SK-N-SH treated with all-trans-retinoic acid at 6 μM for 48 hours (cell line): ENCODE data around the gene SLAIN2.
"Not testable (repeated sequence)": the region's sequence is repeated elsewhere in the genome, so short reads cannot be mapped to it uniquely, and the experiment has no call there.

Source experiments
- ATAC-seq: fragments of 200-7000 bp; cut with Tn5 transposase; 3 replicates; pipeline ENCODE4 v1.9.1; 2020; ENCODE audit warnings: mild to moderate bottlenecking, moderate library complexity
- ARNTL ChIP-seq: fragments of 450-650 bp; formaldehyde crosslinking; IDR thresholded peaks from 2 replicates; pipeline ENCODE4 v1.5.0; 2020; ENCODE audit warnings: low read depth, mild to moderate bottlenecking, moderate library complexity, borderline replicate concordance
- BACH2 ChIP-seq: fragments of 250-450 bp; sonication (Bioruptor Pico); IDR thresholded peaks from 2 replicates; pipeline ENCODE4 v1.9.0; 2021; ENCODE audit warnings: mild to moderate bottlenecking, borderline replicate concordance
- CSDC2 ChIP-seq: fragments of 250-450 bp; sonication (Bioruptor Pico); IDR thresholded peaks from 2 replicates; pipeline ENCODE4 v1.5.0; 2020; ENCODE audit warnings: mild to moderate bottlenecking, moderate library complexity
- ESRRG ChIP-seq: fragments of 250-450 bp; sonication (Bioruptor Pico); IDR thresholded peaks from 2 replicates; pipeline ENCODE4 v1.6.1; 2021; ENCODE audit warnings: mild to moderate bottlenecking
- GLIS3 ChIP-seq: fragments of 250-450 bp; sonication (Bioruptor Pico); IDR thresholded peaks from 2 replicates; pipeline ENCODE4 v1.5.0; 2020; ENCODE audit warnings: mild to moderate bottlenecking, moderate library complexity
- ISL1 ChIP-seq: fragments of 250-450 bp; sonication (Bioruptor Pico); IDR thresholded peaks from 2 replicates; pipeline ENCODE4 v2.1.2; 2022; ENCODE audit warnings: mild to moderate bottlenecking, moderate library complexity
- OSR1 ChIP-seq: fragments of 250-450 bp; sonication (Bioruptor Pico); IDR thresholded peaks from 2 replicates; pipeline ENCODE4 v1.8.0; 2022; ENCODE audit warnings: moderate library complexity, mild to moderate bottlenecking, inconsistent platforms
- PPARA ChIP-seq: fragments of 250-450 bp; sonication (Bioruptor Pico); IDR thresholded peaks from 2 replicates; pipeline ENCODE4 v1.5.0; 2020; ENCODE audit warnings: mild to moderate bottlenecking, borderline replicate concordance
- RARB ChIP-seq: fragments of 250-450 bp; sonication (Bioruptor Pico); IDR thresholded peaks from 2 replicates; pipeline ENCODE4 v1.8.0; 2021; ENCODE audit warnings: mild to moderate bottlenecking, moderate library complexity
- TCF4 ChIP-seq: fragments of 250-450 bp; sonication (Bioruptor Pico); IDR thresholded peaks from 2 replicates; pipeline ENCODE4 v1.8.0; 2021; ENCODE audit warnings: mild to moderate bottlenecking, moderate library complexity, borderline replicate concordance
- TOX ChIP-seq: fragments of 250-450 bp; sonication (Bioruptor Pico); IDR thresholded peaks from 2 replicates; pipeline ENCODE4 v1.8.0; 2021; ENCODE audit warnings: mild to moderate bottlenecking, moderate library complexity, borderline replicate concordance
- ZC3H10 ChIP-seq: fragments of 250-450 bp; sonication (Bioruptor Pico); IDR thresholded peaks from 2 replicates; pipeline ENCODE4 v1.5.1; 2021; ENCODE audit warnings: mild to moderate bottlenecking, moderate library complexity
- ZNF70 ChIP-seq: fragments of 450-650 bp; formaldehyde crosslinking; IDR thresholded peaks from 2 replicates; pipeline ENCODE4 v1.5.0; 2020; ENCODE audit warnings: mild to moderate bottlenecking, moderate library complexity
- ZNF8 ChIP-seq: fragments of 450-650 bp; formaldehyde crosslinking; IDR thresholded peaks from 2 replicates; pipeline ENCODE4 v1.5.0; 2020; ENCODE audit warnings: mild to moderate bottlenecking, moderate library complexity
- TF ChIP-seq, protein P1 (sequence below): fragments of 250-450 bp; sonication (Bioruptor Pico); IDR thresholded peaks from 2 replicates; pipeline ENCODE4 v1.5.1; 2020; ENCODE audit warnings: low read depth, mild to moderate bottlenecking, moderate library complexity
- TF ChIP-seq, protein P2 (sequence below): fragments of 250-450 bp; sonication (Bioruptor Pico); IDR thresholded peaks from 2 replicates; pipeline ENCODE4 v1.8.0; 2021; ENCODE audit warnings: low read depth, mild to moderate bottlenecking, moderate library complexity, borderline replicate concordance
- TF ChIP-seq, protein P3 (sequence below): fragments of 250-450 bp; sonication (Bioruptor Pico); IDR thresholded peaks from 2 replicates; pipeline ENCODE4 v1.5.1; 2021; ENCODE audit warnings: mild to moderate bottlenecking, moderate library complexity
- TF ChIP-seq, protein P4 (sequence below): fragments of 250-450 bp; sonication (Bioruptor Pico); IDR thresholded peaks from 2 replicates; pipeline ENCODE4 v1.5.0; 2020; ENCODE audit warnings: mild to moderate bottlenecking, moderate library complexity

Gene SLAIN2

DNA sequence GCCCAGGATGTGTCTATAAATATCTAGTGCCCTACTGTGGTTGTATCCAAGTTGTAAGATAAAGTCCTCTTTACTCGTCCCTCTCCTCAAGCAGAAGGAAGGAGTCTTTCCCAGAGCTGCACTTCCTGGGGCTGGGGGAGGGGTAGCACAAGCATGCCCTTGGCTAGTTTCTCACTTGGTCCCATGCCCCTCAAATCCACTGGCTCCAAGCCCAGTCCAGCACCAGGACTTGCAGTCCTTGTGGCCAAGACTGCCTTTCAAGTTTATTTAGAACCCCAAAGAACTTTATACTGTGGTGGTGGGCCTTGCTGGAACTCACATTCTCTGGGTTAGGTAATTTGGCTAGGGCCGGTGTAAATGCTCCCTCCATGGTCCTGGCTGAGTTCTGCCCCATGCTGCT, 98.7 kb downstream of the SLAIN2 start (continued):
- TF ChIP-seq, protein P1, sequence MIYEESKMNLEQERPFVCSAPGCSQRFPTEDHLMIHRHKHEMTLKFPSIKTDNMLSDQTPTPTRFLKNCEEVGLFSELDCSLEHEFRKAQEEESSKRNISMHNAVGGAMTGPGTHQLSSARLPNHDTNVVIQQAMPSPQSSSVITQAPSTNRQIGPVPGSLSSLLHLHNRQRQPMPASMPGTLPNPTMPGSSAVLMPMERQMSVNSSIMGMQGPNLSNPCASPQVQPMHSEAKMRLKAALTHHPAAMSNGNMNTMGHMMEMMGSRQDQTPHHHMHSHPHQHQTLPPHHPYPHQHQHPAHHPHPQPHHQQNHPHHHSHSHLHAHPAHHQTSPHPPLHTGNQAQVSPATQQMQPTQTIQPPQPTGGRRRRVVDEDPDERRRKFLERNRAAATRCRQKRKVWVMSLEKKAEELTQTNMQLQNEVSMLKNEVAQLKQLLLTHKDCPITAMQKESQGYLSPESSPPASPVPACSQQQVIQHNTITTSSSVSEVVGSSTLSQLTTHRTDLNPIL (CRISPR knock-in tag) = no peak
- TF ChIP-seq, protein P2, sequence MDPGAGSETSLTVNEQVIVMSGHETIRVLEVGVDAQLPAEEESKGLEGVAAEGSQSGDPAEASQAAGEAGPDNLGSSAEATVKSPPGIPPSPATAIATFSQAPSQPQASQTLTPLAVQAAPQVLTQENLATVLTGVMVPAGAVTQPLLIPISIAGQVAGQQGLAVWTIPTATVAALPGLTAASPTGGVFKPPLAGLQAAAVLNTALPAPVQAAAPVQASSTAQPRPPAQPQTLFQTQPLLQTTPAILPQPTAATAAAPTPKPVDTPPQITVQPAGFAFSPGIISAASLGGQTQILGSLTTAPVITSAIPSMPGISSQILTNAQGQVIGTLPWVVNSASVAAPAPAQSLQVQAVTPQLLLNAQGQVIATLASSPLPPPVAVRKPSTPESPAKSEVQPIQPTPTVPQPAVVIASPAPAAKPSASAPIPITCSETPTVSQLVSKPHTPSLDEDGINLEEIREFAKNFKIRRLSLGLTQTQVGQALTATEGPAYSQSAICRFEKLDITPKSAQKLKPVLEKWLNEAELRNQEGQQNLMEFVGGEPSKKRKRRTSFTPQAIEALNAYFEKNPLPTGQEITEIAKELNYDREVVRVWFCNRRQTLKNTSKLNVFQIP (CRISPR knock-in tag) = no peak

DNA sequence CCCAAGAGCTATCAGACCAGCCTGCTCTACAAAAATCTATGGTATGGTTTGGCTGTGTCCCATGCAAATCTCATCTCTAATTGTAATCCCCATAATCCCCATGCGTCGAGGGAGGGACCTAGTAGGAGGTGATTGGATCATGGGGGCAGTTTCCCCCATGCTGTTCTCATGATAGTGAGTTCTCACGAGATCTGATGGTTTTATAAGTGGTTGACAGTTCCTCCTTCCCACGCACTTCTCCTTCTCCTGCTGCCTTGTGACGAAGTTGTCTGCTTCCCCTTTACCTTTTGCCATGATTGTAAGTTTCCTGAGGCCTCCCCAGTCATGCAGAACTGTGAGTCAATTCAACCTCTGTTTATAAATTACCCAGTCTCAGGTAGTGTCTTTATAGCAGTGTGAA, 99.6 kb downstream of the SLAIN2 start:
- ATAC-seq = not testable (repeated sequence)

DNA sequence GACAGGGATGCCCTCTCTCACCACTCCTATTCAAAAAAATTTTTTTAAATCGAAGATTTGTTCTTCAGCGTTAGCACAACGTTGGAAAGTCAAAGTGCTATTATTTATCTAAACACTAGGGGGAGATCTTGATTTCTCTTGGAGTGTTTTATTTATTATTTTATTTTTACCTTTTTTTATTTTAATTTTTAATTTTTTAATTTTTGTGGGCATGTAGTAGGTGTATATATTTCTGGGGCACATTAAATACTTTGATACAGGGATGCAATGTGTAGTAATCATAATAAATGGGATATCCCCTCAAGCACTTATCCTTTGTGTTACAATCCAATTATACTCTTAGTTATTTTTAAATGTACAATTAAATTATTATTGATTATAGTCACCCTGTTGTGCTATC, 104.4 kb downstream of the SLAIN2 start:
- TF ChIP-seq, protein P2 (CRISPR knock-in tag) = no peak
- TF ChIP-seq TOX (CRISPR knock-in tag) = no peak
- TF ChIP-seq BACH2 (CRISPR knock-in tag) = no peak
- no peak for TF ChIP-seq GLIS3
- TF ChIP-seq OSR1 = no peak
- ATAC-seq = no peak

DNA sequence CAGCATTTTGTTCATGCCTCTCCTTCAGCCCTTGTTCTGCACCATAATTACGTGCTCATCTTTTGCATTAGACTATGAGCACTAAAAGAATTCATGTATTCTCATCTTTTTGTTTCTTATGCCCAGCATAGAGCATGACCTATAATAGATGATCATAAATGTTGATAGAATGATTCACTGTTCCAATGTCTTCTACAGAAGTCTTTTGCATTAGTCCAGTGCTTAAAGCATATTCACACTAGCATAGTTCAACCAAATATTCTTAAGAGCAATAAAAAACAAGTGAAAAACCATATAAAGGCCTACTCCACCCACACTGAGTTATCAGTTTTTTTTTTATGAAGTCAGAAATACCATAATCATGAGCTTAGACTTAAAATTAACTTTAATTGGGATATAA, 105.3 kb downstream of the SLAIN2 start:
- TF ChIP-seq RARB (CRISPR knock-in tag) (no peak), OSR1 (no peak), ESRRG (CRISPR knock-in tag) (no peak), ARNTL (CRISPR knock-in tag) (no peak), PPARA (CRISPR knock-in tag) (no peak), CSDC2 (CRISPR knock-in tag) (no peak), ZNF8 (CRISPR knock-in tag) (no peak)
- TF ChIP-seq, protein P1 (CRISPR knock-in tag) = no peak
- TF ChIP-seq, protein P2 (CRISPR knock-in tag) = no peak
- TF ChIP-seq, protein P3, sequence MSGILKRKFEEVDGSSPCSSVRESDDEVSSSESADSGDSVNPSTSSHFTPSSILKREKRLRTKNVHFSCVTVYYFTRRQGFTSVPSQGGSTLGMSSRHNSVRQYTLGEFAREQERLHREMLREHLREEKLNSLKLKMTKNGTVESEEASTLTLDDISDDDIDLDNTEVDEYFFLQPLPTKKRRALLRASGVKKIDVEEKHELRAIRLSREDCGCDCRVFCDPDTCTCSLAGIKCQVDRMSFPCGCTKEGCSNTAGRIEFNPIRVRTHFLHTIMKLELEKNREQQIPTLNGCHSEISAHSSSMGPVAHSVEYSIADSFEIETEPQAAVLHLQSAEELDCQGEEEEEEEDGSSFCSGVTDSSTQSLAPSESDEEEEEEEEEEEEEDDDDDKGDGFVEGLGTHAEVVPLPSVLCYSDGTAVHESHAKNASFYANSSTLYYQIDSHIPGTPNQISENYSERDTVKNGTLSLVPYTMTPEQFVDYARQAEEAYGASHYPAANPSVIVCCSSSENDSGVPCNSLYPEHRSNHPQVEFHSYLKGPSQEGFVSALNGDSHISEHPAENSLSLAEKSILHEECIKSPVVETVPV = no peak
- ATAC-seq = no peak

DNA sequence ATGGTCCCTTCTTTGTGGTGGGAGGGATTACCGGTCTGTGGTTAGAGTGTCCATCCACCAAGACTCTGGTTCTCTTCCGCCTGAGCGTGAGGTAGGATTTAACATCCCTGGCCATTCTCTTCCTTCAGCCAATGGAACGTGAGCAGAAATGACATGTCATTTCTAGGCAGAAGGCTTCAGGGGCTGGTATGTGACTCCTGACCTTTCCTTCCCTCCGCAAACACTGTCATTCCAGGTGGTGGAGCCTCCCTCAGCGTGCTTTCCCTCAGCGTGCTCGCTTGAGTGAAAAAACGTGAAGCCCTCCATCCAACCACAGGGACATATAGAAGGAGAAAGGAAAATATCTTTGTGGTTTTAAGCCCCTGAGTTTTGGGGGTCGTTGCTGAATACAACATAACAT, 107.8 kb downstream of the SLAIN2 start:
- no peak for ATAC-seq
- TF ChIP-seq ZNF70 (CRISPR knock-in tag) (no peak), ZC3H10 (no peak), RARB (CRISPR knock-in tag) (no peak), ESRRG (CRISPR knock-in tag) (no peak), TOX (CRISPR knock-in tag) (no peak), ARNTL (CRISPR knock-in tag) (no peak), TCF4 (CRISPR knock-in tag) (no peak), ISL1 (no peak)
- TF ChIP-seq, protein P4, sequence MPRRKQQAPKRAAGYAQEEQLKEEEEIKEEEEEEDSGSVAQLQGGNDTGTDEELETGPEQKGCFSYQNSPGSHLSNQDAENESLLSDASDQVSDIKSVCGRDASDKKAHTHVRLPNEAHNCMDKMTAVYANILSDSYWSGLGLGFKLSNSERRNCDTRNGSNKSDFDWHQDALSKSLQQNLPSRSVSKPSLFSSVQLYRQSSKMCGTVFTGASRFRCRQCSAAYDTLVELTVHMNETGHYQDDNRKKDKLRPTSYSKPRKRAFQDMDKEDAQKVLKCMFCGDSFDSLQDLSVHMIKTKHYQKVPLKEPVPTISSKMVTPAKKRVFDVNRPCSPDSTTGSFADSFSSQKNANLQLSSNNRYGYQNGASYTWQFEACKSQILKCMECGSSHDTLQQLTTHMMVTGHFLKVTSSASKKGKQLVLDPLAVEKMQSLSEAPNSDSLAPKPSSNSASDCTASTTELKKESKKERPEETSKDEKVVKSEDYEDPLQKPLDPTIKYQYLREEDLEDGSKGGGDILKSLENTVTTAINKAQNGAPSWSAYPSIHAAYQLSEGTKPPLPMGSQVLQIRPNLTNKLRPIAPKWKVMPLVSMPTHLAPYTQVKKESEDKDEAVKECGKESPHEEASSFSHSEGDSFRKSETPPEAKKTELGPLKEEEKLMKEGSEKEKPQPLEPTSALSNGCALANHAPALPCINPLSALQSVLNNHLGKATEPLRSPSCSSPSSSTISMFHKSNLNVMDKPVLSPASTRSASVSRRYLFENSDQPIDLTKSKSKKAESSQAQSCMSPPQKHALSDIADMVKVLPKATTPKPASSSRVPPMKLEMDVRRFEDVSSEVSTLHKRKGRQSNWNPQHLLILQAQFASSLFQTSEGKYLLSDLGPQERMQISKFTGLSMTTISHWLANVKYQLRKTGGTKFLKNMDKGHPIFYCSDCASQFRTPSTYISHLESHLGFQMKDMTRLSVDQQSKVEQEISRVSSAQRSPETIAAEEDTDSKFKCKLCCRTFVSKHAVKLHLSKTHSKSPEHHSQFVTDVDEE (CRISPR knock-in tag) = no peak
- TF ChIP-seq, protein P2 (CRISPR knock-in tag) = no peak
